Suprapubic skin (tissue), 3 donors: ENCODE data around the gene TOB2.

Experiments
- CTCF ChIP-seq, 2 donors: fragments of 200-600 bp in 1 of 2; fragments of 450-650 bp in 1 of 2; sonication (generic) in 1 of 2; IDR thresholded peaks; one replicate each; pipeline ENCODE4 v1.5.1; 2016 to 2019; ENCODE audit warnings: antibody characterized with exemption in 2 of 2, mild to moderate bottlenecking in 1 of 2, moderate library complexity in 1 of 2
- EP300 ChIP-seq: sonication (generic); formaldehyde crosslinking; IDR thresholded peaks from one replicate; pipeline ENCODE4 v1.6.1; 2017; ENCODE audit warnings: antibody characterized with exemption
- POLR2A ChIP-seq, 2 donors: fragments of 450-650 bp; IDR thresholded peaks; one replicate each; pipeline ENCODE4 v1.6.1; 2017; ENCODE audit warnings: antibody characterized with exemption in 2 of 2, mild to moderate bottlenecking in 2 of 2, moderate library complexity in 2 of 2

DNA sequence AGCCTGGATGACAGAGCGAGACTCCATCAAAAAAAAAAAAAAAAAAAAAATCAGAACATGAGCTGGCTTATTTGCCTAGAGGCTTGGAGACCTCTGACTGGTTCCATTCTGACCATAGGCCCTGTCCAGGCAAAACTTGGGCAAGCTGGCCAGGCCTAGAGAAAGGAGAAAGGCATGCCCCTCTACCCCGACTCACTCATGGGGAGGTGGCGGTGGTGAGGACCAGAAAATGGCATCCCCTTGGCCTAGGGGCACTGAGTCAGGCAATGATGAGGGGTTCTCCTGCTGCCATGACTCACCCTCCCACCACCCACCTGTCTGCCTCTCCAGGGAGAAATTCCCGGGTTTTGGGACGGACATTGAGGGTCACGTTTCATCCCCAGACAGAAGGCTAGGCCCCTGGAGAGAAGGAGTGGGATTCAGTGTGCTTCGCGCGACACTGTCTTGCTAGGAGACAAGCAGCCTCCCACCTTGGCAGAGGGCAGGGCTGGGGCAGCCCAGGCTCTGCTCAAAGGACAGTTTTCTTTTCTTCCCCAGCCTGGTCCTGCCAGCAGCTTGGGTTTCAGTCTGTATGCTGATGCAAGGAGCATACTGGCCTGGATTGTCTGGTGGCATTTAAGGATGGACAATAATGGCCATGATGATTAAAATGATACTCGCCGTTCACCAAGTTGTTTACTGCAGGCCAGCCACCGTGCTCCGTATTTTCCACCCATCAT lies 17.2 kb downstream of the TOB2 start:
- TF ChIP-seq POLR2A (IDR thresholded peaks at IDR 0.05): no peak
- TF ChIP-seq CTCF (IDR thresholded peaks at IDR 0.05): no peak
- TF ChIP-seq EP300: no peak
